ENCODE results near the gene KRT6B.

KRT6B gene

DNA sequence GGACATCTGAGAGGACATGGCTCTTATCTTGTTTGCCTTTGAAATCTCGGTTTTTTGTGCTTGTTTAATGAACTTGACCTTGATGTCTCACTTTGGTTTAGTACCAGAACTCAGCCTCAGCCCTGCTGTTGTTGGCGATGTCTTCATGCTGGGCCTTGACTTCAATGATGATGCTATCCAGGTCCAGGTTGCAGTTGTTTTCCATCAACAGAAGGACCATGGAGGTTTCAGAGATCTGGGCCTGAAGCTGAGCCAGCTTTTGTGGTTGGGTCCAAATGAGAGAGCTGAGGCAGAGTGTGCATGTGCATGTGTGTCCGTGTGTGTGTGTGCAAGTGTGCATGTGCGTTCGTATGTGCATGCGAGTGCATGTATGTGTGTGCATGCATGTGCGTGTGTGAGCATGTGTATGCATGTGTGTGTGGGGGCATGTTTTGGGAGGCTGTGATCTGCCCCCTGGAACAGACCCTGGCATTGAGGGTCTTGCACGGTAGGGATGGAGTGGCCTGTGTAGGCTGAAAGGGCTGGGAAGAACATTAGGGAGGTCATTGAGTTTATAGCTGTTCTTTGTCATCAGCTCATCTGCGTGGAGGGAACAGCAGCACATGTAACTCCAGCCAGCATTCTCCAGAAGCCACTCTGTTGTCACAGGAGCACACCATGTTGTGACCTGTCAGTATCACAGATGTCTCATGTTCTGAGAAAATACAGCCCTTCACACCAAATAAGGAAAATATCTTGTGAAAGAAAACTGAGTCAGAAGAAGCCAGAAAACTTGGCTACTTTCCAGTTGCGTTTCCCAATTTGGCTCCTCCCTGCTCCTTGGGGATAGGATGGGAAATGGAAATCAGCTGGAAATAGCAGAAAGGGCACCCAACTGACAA, 35.8 kb downstream of the KRT6B start:
- Histone ChIP-seq H3K4me1 (ENCODE audit: low read depth, poor library complexity, severe bottlenecking) (no peaks in the 10 kb centered on the region), H3K4me2 (no peak overlapping the region), H3K27me3 (ENCODE audit: insufficient read depth, low read depth) (peaks cover 5% of the 10 kb centered on the region; the same call in 1 of the 2 replicates), H3K36me3 (ENCODE audit: insufficient read depth) (no peaks in the 10 kb centered on the region), H2AFZ (ENCODE audit: low read depth) (no peak overlapping the region), H3K79me2 (ENCODE audit: insufficient read depth, low read depth) (no peaks in the 10 kb centered on the region), H3K9ac (no peak overlapping the region), H4K20me1 (ENCODE audit: insufficient read depth) (no peaks in the 10 kb centered on the region), H3K27ac (no peak overlapping the region), H3K4me3 (IDR thresholded peaks at IDR 0.05; ENCODE audit: insufficient read depth, low read depth, low read length) (no peak overlapping the region)
- TF ChIP-seq, protein P1, sequence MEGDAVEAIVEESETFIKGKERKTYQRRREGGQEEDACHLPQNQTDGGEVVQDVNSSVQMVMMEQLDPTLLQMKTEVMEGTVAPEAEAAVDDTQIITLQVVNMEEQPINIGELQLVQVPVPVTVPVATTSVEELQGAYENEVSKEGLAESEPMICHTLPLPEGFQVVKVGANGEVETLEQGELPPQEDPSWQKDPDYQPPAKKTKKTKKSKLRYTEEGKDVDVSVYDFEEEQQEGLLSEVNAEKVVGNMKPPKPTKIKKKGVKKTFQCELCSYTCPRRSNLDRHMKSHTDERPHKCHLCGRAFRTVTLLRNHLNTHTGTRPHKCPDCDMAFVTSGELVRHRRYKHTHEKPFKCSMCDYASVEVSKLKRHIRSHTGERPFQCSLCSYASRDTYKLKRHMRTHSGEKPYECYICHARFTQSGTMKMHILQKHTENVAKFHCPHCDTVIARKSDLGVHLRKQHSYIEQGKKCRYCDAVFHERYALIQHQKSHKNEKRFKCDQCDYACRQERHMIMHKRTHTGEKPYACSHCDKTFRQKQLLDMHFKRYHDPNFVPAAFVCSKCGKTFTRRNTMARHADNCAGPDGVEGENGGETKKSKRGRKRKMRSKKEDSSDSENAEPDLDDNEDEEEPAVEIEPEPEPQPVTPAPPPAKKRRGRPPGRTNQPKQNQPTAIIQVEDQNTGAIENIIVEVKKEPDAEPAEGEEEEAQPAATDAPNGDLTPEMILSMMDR (conservative IDR thresholded peaks at IDR 0.05; ENCODE audit: low read depth, low read length), result no peak

DNA sequence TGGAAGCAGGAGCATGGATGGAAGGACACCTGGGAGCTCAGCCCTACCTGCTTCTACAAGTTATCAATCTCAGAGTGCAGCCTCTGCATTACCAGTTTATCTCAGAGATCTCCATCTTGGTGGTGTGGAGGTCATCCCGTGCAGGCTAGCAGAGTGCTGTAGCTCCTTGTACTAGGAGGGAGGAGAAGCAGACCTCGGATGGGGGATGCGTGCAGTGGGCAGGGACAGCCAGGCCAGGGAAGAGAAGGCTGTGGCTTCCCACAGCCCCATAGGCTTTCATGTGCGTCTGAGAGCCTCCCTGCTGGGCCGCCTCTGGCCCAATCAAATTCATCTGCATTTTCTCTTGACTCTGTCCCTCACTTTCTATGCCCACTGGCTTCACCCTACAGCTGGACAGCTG, 37.0 kb downstream of the KRT6B start:
- no peaks in the 10 kb centered on the region for H4K20me1 ChIP-seq (ENCODE audit: insufficient read depth)
- H3K27me3 ChIP-seq (ENCODE audit: insufficient read depth, low read depth), result peaks cover 5% of the 10 kb centered on the region; the same call in 1 of the 2 replicates
- no peaks in the 10 kb centered on the region for H3K4me1 ChIP-seq (ENCODE audit: low read depth, poor library complexity, severe bottlenecking)
- no peak overlapping the region for H3K4me3 ChIP-seq (IDR thresholded peaks at IDR 0.05; ENCODE audit: insufficient read depth, low read depth, low read length)
- H2AFZ ChIP-seq (ENCODE audit: low read depth), result no peak overlapping the region
- H3K36me3 ChIP-seq (ENCODE audit: insufficient read depth), result no peaks in the 10 kb centered on the region
- H3K79me2 ChIP-seq (ENCODE audit: insufficient read depth, low read depth), result no peaks in the 10 kb centered on the region
- no peak overlapping the region for H3K27ac ChIP-seq
- TF ChIP-seq, protein P1 (conservative IDR thresholded peaks at IDR 0.05; ENCODE audit: low read depth, low read length), result no peak
- no peak overlapping the region for H3K9ac ChIP-seq
- H3K4me2 ChIP-seq, result no peak overlapping the region

DNA sequence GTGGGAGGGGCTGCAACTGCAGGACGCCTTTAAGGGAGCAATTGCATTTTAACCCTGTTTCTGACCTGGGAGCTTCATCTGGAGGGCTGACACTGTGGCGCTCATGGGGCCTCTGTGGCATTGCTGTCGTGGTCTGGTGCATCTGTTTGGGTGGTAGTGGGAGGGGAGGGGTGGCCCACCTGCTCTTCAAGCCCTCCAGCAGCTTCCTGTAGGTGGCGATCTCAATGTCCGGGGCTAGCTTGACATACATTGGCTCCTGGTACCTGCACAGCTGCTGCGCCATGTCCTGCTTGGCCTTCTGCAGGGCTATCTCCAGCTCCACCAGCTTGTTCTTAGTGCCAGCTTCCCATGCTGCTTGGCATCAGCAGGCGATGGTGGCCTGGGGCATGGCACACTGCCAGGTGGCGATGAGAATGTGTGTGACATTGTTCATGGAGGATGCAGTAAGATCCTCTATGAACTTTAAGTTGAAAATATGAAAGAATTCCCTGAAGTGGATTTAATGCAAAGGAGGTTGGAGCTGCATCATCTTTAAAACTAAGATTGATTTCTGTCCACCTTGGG, 38.1 kb downstream of the KRT6B start:
- H3K36me3 ChIP-seq (ENCODE audit: insufficient read depth), result no peaks in the 10 kb centered on the region
- TF ChIP-seq, protein P1 (conservative IDR thresholded peaks at IDR 0.05; ENCODE audit: low read depth, low read length), result no peak
- H3K27me3 ChIP-seq (ENCODE audit: insufficient read depth, low read depth), result peaks cover 5% of the 10 kb centered on the region; the same call in 1 of the 2 replicates
- no peaks in the 10 kb centered on the region for H3K79me2 ChIP-seq (ENCODE audit: insufficient read depth, low read depth)
- H3K4me2 ChIP-seq, result no peak overlapping the region
- H3K4me3 ChIP-seq (IDR thresholded peaks at IDR 0.05; ENCODE audit: insufficient read depth, low read depth, low read length), result no peak overlapping the region
- H3K4me1 ChIP-seq (ENCODE audit: low read depth, poor library complexity, severe bottlenecking), result no peaks in the 10 kb centered on the region
- H3K9ac ChIP-seq, result no peak overlapping the region
- H4K20me1 ChIP-seq (ENCODE audit: insufficient read depth), result no peaks in the 10 kb centered on the region
- no peak overlapping the region for H3K27ac ChIP-seq
- H2AFZ ChIP-seq (ENCODE audit: low read depth), result no peak overlapping the region

- Histone ChIP-seq H3K4me3 (IDR thresholded peaks at IDR 0.05; ENCODE audit: insufficient read depth, low read depth, low read length) (no peak overlapping the region), H4K20me1 (ENCODE audit: insufficient read depth) (no peaks in the 10 kb centered on the region), H3K27me3 (ENCODE audit: insufficient read depth, low read depth) (peaks cover 10% of the 10 kb centered on the region; the same call in 1 of the 2 replicates), H3K27ac (no peak overlapping the region), H3K4me2 (no peak overlapping the region), H3K36me3 (ENCODE audit: insufficient read depth) (no peaks in the 10 kb centered on the region), H3K79me2 (ENCODE audit: insufficient read depth, low read depth) (no peaks in the 10 kb centered on the region), H3K9ac (no peak overlapping the region), H2AFZ (ENCODE audit: low read depth) (no peak overlapping the region), H3K4me1 (ENCODE audit: low read depth, poor library complexity, severe bottlenecking) (no peaks in the 10 kb centered on the region)
- TF ChIP-seq, protein P1 (conservative IDR thresholded peaks at IDR 0.05; ENCODE audit: low read depth, low read length), result no peak
Measured at GRCh38 chr12:52413202-52413601, 38.7 kb downstream of the KRT6B start.
